Left lung (tissue), 10 donors: ENCODE results near the gene SURF4. TPM values are rescaled to one million over a fixed set of nuclear protein-coding genes. Genes with fewer than 3 reads are reported as not detected.
"Not testable (repeated sequence)": the region's sequence is repeated elsewhere in the genome, so short reads cannot be mapped to it uniquely, and the experiment has no call there.

ENCODE experiments used
- ATAC-seq: fragments of 200-7000 bp; cut with Tn5 transposase; one replicate; pipeline ENCODE4 v1.9.1; 2020; ENCODE audit warnings: moderate library complexity
- DNase-seq, 4 donors: peaks; one replicate each; pipeline ENCODE4 v3.0.0-alpha.2; 2013 to 2020
- H3K27ac ChIP-seq, 2 donors: fragments of 200-600 bp; sonication (generic) in 1 of 2; one replicate each; pipeline versions ENCODE4 v1.5.0 to v1.8.0; 2020 to 2021
- H3K27me3 ChIP-seq, 2 donors: fragments of 200-600 bp; sonication (generic) in 1 of 2; one replicate each; pipeline versions ENCODE4 v1.5.0 to v1.8.0; 2020 to 2021
- H3K36me3 ChIP-seq, 2 donors: fragments of 200-600 bp; sonication (generic) in 1 of 2; one replicate each; pipeline versions ENCODE4 v1.5.0 to v1.8.0; 2020 to 2021
- H3K4me1 ChIP-seq, 2 donors: fragments of 200-600 bp; one replicate each; pipeline ENCODE4 v1.8.0; 2021
- H3K4me3 ChIP-seq, 2 donors: fragments of 200-600 bp; sonication (generic) in 1 of 2; one replicate each; pipeline versions ENCODE4 v1.5.0 to v1.8.0; 2020 to 2021; ENCODE audit warnings: mild to moderate bottlenecking in 1 of 2
- H3K9me3 ChIP-seq, 2 donors: fragments of 200-600 bp; sonication (generic) in 1 of 2; one replicate each; pipeline versions ENCODE4 v1.5.0 to v1.8.0; 2020 to 2021
- CTCF ChIP-seq, 2 donors: fragments of 200-600 bp; sonication (generic) in 1 of 2; IDR thresholded peaks; one replicate each; pipeline versions ENCODE4 v1.5.0 to v1.8.0; 2021; ENCODE audit warnings: antibody characterized with exemption in 2 of 2
- intact Hi-C, 2 donors: fragments of 100-400 bp; cut with DNase I; formaldehyde crosslinking; loops; one replicate each; pipeline versions ENCODE4 v1.11.2 to v1.14.2; 2022
- polyA plus RNA-seq, 6 donors: library from polyadenylated mRNA; unstranded; fragments of 120-200 nt; gene quantifications; one replicate each; pipeline ENCODE4 v1.2.1, GENCODE V29; 2013; ENCODE audit not compliant: insufficient read length in 6 of 6
- total RNA-seq, 2 donors: library from RNA; stranded (reverse); fragmentation: NEBNext Ultra II Directional; extraction: Animal tissue kit (Norgen Biotek cat#: 25700); gene quantifications; one replicate each; pipeline ENCODE4 v1.2.1, GENCODE V29; 2021
- donor health status: DM: no; HTN: yes; CAD: no.
- donor health status: DM: no; HTN: no; CAD: no.

SURF4 gene
- total and polyA plus RNA-seq, 8 donors = 117 to 252 (median 132) TPM

- H3K4me1 ChIP-seq, H3K27me3 ChIP-seq, H3K27ac ChIP-seq, H3K9me3 ChIP-seq, ATAC-seq, H3K4me3 ChIP-seq: not testable (repeated sequence)
- H3K36me3 ChIP-seq = peaks cover 0 to 47% of the 10 kb centered on the region in 2 donors
- TF ChIP-seq CTCF (IDR thresholded peaks at IDR 0.05) = peak; percentile 52 to 57
- DNase-seq = peak in 1 of 4 donors; percentile 64
- intact Hi-C loops = loop anchor here in 1 of 2 donors (5.0 kb wide), 1 partner anchor 142 kb away; no protein-coding TSS in a partner anchor
Observed at GRCh38 chr9:133329306-133330156, 46.3 kb downstream of the SURF4 start.

GRCh38 chr9:133327834-133328484, 47.9 kb downstream of the SURF4 start:
- H3K4me3 ChIP-seq = no peak overlapping the region
- no peak for TF ChIP-seq CTCF (IDR thresholded peaks at IDR 0.05)
- ATAC-seq (no peak), DNase-seq (no peak)
- no peak overlapping the region for H3K27ac ChIP-seq
- H3K36me3 ChIP-seq = peaks cover 0 to 32% of the 10 kb centered on the region in 2 donors
- H3K4me1 ChIP-seq = no peaks in the 10 kb centered on the region
- peaks cover 0 to 1% of the 10 kb centered on the region in 2 donors for H3K27me3 ChIP-seq
- intact Hi-C loops = loop anchor here in 1 of 2 donors (5.0 kb wide), 1 partner anchor 141 kb away; no protein-coding TSS in a partner anchor
- no peaks in the 10 kb centered on the region for H3K9me3 ChIP-seq

- intact Hi-C loops = loop anchor here in 1 of 2 donors (5.0 kb wide), 1 partner anchor 140 kb away; no protein-coding TSS in a partner anchor
- H3K4me3 ChIP-seq, H3K27ac ChIP-seq, H3K9me3 ChIP-seq, H3K4me1 ChIP-seq, H3K27me3 ChIP-seq: not testable (repeated sequence)
- H3K36me3 ChIP-seq = peaks cover 0 to 23% of the 10 kb centered on the region in 2 donors
- ATAC-seq = peak; percentile 38
- peak in 1 of 4 donors; percentile 19 for DNase-seq
Observed at GRCh38 chr9:133327021-133327420, 48.8 kb downstream of the SURF4 start.

GRCh38 chr9:133323991-133324703, 51.7 kb downstream of the SURF4 start:
- H3K4me3 ChIP-seq = no peak overlapping the region
- H3K36me3 ChIP-seq = no peaks in the 10 kb centered on the region
- intact Hi-C loops = no loop called here
- no peak for ATAC-seq
- H3K4me1 ChIP-seq = no peaks in the 10 kb centered on the region
- H3K9me3 ChIP-seq = no peaks in the 10 kb centered on the region
- peaks cover 0 to 5% of the 10 kb centered on the region in 2 donors for H3K27me3 ChIP-seq
- TF ChIP-seq CTCF (IDR thresholded peaks at IDR 0.05) = no peak
- peak in 1 of 4 donors; percentile 45 for DNase-seq
- no peak overlapping the region for H3K27ac ChIP-seq

- peak in 1 of 4 donors; percentile 29 for DNase-seq
Observed at GRCh38 chr9:133323211-133323610, 52.6 kb downstream of the SURF4 start.

More at GRCh38 chr9:133323211-133323610, 52.6 kb downstream of the SURF4 start:
- intact Hi-C loops = no loop called here
- no peaks in the 10 kb centered on the region for H3K4me1 ChIP-seq
- H3K27me3 ChIP-seq = peaks cover 0 to 5% of the 10 kb centered on the region in 2 donors
- no peaks in the 10 kb centered on the region for H3K9me3 ChIP-seq
- no peak for TF ChIP-seq CTCF (IDR thresholded peaks at IDR 0.05)
- no peak overlapping the region for H3K4me3 ChIP-seq
- H3K27ac ChIP-seq = no peak overlapping the region
- no peaks in the 10 kb centered on the region for H3K36me3 ChIP-seq
- ATAC-seq = no peak
